ENCODE measurements around the gene ZNF587B.

DNA sequence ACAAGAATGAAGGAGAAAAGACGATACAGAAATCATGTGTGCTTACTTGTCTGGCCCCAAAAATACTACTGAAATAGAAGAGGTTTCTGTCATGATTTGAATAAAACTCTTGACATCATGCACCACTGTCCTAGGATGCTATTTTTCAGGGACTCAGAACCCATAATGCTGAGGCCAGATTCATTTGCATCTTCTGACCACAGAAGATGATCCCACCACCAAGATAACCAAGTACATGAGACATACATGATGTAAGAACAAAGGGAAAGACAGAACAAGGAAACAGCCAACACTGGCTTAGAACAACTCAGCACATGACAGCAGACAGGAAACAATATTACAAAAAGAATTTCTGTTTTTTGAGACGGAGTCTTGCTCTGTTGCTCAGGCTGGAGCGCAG lies 17.9 kb upstream of the ZNF587B start:
- TF ChIP-seq CTCF (conservative IDR thresholded peaks at IDR 0.05 in 1 of 2, IDR thresholded peaks at IDR 0.05 in 1 of 2; ENCODE audit: low read depth in 1 of 2, low read length in 2 of 2) = no peak
- no peak for TF ChIP-seq EZH2 (IDR thresholded peaks at IDR 0.05; ENCODE audit: low read length, missing control alignments)
